ENCODE results near the gene TAOK2. TPM values are rescaled to one million over a fixed set of nuclear protein-coding genes. Genes with fewer than 3 reads are reported as not detected.
"Not testable (repeated sequence)": the region's sequence is repeated elsewhere in the genome, so short reads cannot be mapped to it uniquely, and the experiment has no call there.

Gene TAOK2
- total RNA-seq, 1 experiment from 2014 or later = 21.5 TPM

DNA sequence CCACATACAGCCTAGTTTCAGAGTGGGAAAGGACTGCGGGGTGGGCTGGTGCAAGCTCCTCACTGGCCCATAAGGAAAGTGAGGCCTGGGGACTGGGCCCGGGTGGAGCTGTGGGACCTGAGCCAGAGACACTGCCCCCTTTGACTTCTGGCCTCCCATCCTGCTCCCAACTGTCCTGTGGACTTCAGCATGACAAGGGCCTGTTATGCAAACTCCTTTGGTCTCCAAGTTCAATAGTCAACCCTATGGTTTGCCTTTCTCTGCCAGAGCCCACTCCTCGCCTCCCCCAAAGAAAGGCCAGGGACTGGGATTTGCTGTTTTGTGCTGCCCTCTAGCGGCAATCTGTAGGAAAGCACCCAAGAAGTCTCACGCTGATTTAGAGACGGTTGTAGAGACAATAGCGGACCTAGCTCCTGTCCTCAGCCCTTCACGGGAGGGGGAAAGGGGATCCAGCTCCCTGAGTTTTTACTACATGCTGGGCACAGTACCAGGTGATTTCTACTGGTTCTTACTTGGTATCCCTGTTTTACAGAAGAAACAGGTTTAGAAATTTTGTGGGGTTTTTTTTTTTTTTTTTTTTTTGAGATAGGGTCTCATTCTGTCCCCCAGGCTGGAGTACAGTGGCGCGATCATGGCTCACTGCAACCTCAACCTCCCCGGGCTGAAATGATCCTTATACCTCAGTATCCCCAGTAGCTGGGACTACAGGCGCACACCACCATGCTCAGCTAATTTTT is 58.6 kb downstream of the TAOK2 start:
- Histone ChIP-seq H3K36me3 (ENCODE audit: insufficient read depth, low read length) (no peaks in the 10 kb centered on the region), H3K27ac (ENCODE audit: low read length) (no peak overlapping the region), H3K9me3 (ENCODE audit: low read length) (no peaks in the 10 kb centered on the region), H3K27me3 (ENCODE audit: low read length) (no peaks in the 10 kb centered on the region), H4K20me1 (ENCODE audit: insufficient read depth, low read depth, low read length) (0 out of 2 replicates have a peak, but pooled peaks cover 3% of the 10 kb centered on the region), H3K79me2 (ENCODE audit: low read length) (no peaks in the 10 kb centered on the region), H3K4me2 (ENCODE audit: low read depth, low read length, poor library complexity, severe bottlenecking) (no peak overlapping the region), H3K4me3 (ENCODE audit: low read length) (no peak overlapping the region), H3K9ac (ENCODE audit: low read length) (no peak overlapping the region), H3K4me1 (ENCODE audit: low read length) (no peaks in the 10 kb centered on the region), H3K9me2 (replicated peaks; ENCODE audit: insufficient read depth, low read length) (no peaks in the 10 kb centered on the region), H2AFZ (ENCODE audit: low read length) (no peak overlapping the region)
- DNase-seq = peak; percentile 90

DNA sequence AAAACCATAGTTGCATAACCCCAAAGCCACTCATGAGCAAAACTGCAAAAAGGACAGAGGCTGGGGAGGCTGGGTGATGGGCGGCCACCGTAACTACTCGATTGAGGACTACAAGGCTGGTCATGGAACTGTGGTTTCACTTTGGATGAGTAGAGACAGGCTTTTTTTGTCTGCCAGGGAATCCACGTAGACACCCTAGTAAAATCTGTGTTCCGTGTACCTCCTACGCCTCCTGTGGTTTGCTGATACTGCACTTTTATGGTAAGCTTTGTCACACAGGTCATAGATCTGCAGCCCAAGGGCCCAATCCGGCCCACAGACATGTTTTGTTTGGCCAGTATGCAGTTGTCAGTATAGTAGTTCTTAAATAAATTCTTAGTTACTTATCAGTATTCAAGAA is 59.6 kb downstream of the TAOK2 start:
- Histone ChIP-seq H3K9me3 (ENCODE audit: low read length) (no peaks in the 10 kb centered on the region), H2AFZ (ENCODE audit: low read length) (no peak overlapping the region), H3K4me2 (ENCODE audit: low read depth, low read length, poor library complexity, severe bottlenecking) (no peak overlapping the region), H3K9me2 (replicated peaks; ENCODE audit: insufficient read depth, low read length) (no peaks in the 10 kb centered on the region), H3K4me3 (ENCODE audit: low read length) (no peak overlapping the region), H3K36me3 (ENCODE audit: insufficient read depth, low read length) (no peaks in the 10 kb centered on the region), H3K4me1 (ENCODE audit: low read length) (no peaks in the 10 kb centered on the region), H3K27ac (ENCODE audit: low read length) (no peak overlapping the region), H3K27me3 (ENCODE audit: low read length) (no peaks in the 10 kb centered on the region), H3K79me2 (ENCODE audit: low read length) (no peaks in the 10 kb centered on the region), H4K20me1 (ENCODE audit: insufficient read depth, low read depth, low read length) (0 out of 2 replicates have a peak, but pooled peaks cover 3% of the 10 kb centered on the region), H3K9ac (ENCODE audit: low read length) (no peak overlapping the region)
- DNase-seq = no peak

DNA sequence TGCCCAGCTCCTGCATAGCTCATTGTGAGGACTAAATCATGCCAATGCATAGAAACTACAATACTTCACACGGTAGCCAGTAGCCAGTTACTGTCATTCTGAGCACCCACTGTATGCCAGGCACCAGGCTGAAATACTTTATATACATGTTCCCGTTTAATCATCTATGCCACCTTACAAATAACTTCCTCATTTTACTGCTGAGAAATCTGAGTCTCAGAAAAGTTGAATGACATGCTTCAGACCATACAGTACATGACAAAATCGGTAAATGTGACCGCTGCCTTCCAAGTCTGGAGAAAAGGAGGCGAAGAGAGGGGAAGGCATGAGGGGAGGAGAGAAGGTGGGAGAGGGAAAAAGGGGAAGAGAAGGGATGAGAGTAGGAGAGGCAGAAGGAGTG is 66.6 kb downstream of the TAOK2 start:
- Histone ChIP-seq H3K27ac (ENCODE audit: low read length) (no peak overlapping the region), H2AFZ (ENCODE audit: low read length) (no peak overlapping the region), H3K36me3 (ENCODE audit: insufficient read depth, low read length) (no peaks in the 10 kb centered on the region), H3K4me1 (ENCODE audit: low read length) (peaks cover 5% of the 10 kb centered on the region), H3K9ac (ENCODE audit: low read length) (no peak overlapping the region), H3K4me3 (ENCODE audit: low read length) (no peak overlapping the region), H3K79me2 (ENCODE audit: low read length) (no peaks in the 10 kb centered on the region), H3K4me2 (ENCODE audit: low read depth, low read length, poor library complexity, severe bottlenecking) (no peak overlapping the region), H3K9me3 (ENCODE audit: low read length) (no peaks in the 10 kb centered on the region), H3K9me2 (replicated peaks; ENCODE audit: insufficient read depth, low read length) (no peaks in the 10 kb centered on the region), H4K20me1 (ENCODE audit: insufficient read depth, low read depth, low read length) (no peaks in the 10 kb centered on the region), H3K27me3 (ENCODE audit: low read length) (no peaks in the 10 kb centered on the region)
- DNase-seq = peak; percentile 59

DNA sequence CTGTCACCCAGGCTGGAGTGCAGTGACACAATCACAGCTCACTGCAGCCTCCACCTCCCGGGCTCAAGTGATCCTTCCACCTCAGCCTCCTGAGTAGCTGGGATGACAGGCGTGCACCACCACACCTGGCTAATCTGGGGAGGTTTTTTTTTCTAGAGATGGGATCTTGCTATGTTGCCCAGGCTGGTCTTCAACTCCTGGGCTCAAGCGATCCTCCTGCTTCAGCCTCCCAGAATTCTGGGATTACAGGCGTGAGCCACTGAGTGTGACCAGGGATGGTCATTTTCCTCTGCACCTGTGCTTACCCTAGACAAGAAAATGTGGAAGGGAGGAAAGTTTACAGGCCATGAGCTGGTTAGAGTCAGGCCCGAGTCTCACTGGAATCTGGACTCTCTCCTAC is 67.0 kb downstream of the TAOK2 start:
- not testable (repeated sequence) for H4K20me1 ChIP-seq (ENCODE audit: insufficient read depth, low read depth, low read length); H3K4me2 ChIP-seq (ENCODE audit: low read depth, low read length, poor library complexity, severe bottlenecking); H3K27ac ChIP-seq (ENCODE audit: low read length); H3K4me1 ChIP-seq (ENCODE audit: low read length); H3K27me3 ChIP-seq (ENCODE audit: low read length); H3K36me3 ChIP-seq (ENCODE audit: insufficient read depth, low read length); H3K9ac ChIP-seq (ENCODE audit: low read length); DNase-seq; H3K4me3 ChIP-seq (ENCODE audit: low read length); H3K79me2 ChIP-seq (ENCODE audit: low read length); H3K9me3 ChIP-seq (ENCODE audit: low read length); H3K9me2 ChIP-seq (replicated peaks; ENCODE audit: insufficient read depth, low read length); H2AFZ ChIP-seq (ENCODE audit: low read length)

DNA sequence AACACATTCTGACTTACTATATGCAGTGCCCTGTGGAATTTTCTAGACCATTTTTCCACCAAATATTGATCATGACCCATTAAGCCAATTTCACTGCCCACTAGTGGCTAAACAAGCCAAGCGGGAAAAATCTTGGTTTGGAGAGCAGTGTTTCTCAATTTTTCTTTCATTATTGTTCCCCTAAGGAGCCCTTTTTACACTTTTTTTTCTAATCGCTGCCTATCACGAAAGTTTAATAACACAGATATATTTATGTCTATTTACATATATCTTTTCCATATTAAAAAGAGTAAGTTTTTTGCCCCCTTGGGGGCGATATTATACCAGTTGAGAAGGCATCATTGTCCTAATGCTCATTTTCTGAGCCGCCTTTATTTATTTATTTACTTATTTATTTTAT is 68.2 kb downstream of the TAOK2 start:
- Histone ChIP-seq H4K20me1 (ENCODE audit: insufficient read depth, low read depth, low read length) (no peaks in the 10 kb centered on the region), H3K9me3 (ENCODE audit: low read length) (no peaks in the 10 kb centered on the region), H2AFZ (ENCODE audit: low read length) (no peak overlapping the region), H3K27me3 (ENCODE audit: low read length) (no peaks in the 10 kb centered on the region), H3K4me2 (ENCODE audit: low read depth, low read length, poor library complexity, severe bottlenecking) (no peak overlapping the region), H3K9me2 (replicated peaks; ENCODE audit: insufficient read depth, low read length) (no peaks in the 10 kb centered on the region), H3K36me3 (ENCODE audit: insufficient read depth, low read length) (no peaks in the 10 kb centered on the region), H3K27ac (ENCODE audit: low read length) (no peak overlapping the region), H3K4me1 (ENCODE audit: low read length) (peaks cover 5% of the 10 kb centered on the region), H3K79me2 (ENCODE audit: low read length) (no peaks in the 10 kb centered on the region), H3K4me3 (ENCODE audit: low read length) (no peak overlapping the region), H3K9ac (ENCODE audit: low read length) (no peak overlapping the region)
- DNase-seq = peak; percentile 72

Other genes starting within 250 kb of the TAOK2 start
- 0.86 and 2.5 TPM in 2 replicates for gene C16orf54, start 227.9 kb upstream of the TAOK2 start, total RNA-seq (2014; rRNA removed; shearing (Covaris generic); ENCODE audit: low replicate concordance)
- gene ZG16, start 195.6 kb upstream of the TAOK2 start, total RNA-seq (2014; rRNA removed; shearing (Covaris generic); ENCODE audit: low replicate concordance) = not detected in 2 replicates
- 75.4 and 105 TPM in 2 replicates for gene KIF22, start 183.1 kb upstream of the TAOK2 start, total RNA-seq (2014; rRNA removed; shearing (Covaris generic); ENCODE audit: low replicate concordance)
- gene MAZ, start 167.3 kb upstream of the TAOK2 start, total RNA-seq (2014; rRNA removed; shearing (Covaris generic); ENCODE audit: low replicate concordance) = 118 and 320 TPM in 2 replicates
- gene PRRT2, start 161.7 kb upstream of the TAOK2 start, total RNA-seq (2014; rRNA removed; shearing (Covaris generic); ENCODE audit: low replicate concordance) = 0.87 and 3.5 TPM in 2 replicates
- gene PAGR1, start 157.7 kb upstream of the TAOK2 start, total RNA-seq (2014; rRNA removed; shearing (Covaris generic); ENCODE audit: low replicate concordance) = 25.4 and 69.2 TPM in 2 replicates
- 7.8 and 25.7 TPM in 2 replicates for gene MVP, start 153.4 kb upstream of the TAOK2 start, total RNA-seq (2014; rRNA removed; shearing (Covaris generic); ENCODE audit: low replicate concordance)
- gene CDIPT, start 110.6 kb upstream of the TAOK2 start, total RNA-seq (2014; rRNA removed; shearing (Covaris generic); ENCODE audit: low replicate concordance) = 48.1 and 57.4 TPM in 2 replicates
- gene SEZ6L2, start 74.3 kb upstream of the TAOK2 start, total RNA-seq (2014; rRNA removed; shearing (Covaris generic); ENCODE audit: low replicate concordance) = 0.04 TPM in 1 of 2 replicates, not detected in the other
- gene ASPHD1, start 73.4 kb upstream of the TAOK2 start, total RNA-seq (2014; rRNA removed; shearing (Covaris generic); ENCODE audit: low replicate concordance) = 0.19 and 2.2 TPM in 2 replicates
- 14.2 and 52.9 TPM in 2 replicates for gene KCTD13, start 47.6 kb upstream of the TAOK2 start, total RNA-seq (2014; rRNA removed; shearing (Covaris generic); ENCODE audit: low replicate concordance)
- 120 and 128 TPM in 2 replicates for gene TMEM219, start 11.8 kb upstream of the TAOK2 start, total RNA-seq (2014; rRNA removed; shearing (Covaris generic); ENCODE audit: low replicate concordance)
- gene HIRIP3, start 21.7 kb downstream of the TAOK2 start, total RNA-seq (2014; rRNA removed; shearing (Covaris generic); ENCODE audit: low replicate concordance) = 9.6 and 22.1 TPM in 2 replicates
- gene INO80E, start 22.4 kb downstream of the TAOK2 start, total RNA-seq (2014; rRNA removed; shearing (Covaris generic); ENCODE audit: low replicate concordance) = 67.7 and 94.0 TPM in 2 replicates
- gene DOC2A, start 37.2 kb downstream of the TAOK2 start, total RNA-seq (2014; rRNA removed; shearing (Covaris generic); ENCODE audit: low replicate concordance) = not detected in 2 replicates
- not detected in 2 replicates for gene C16orf92, start 49.3 kb downstream of the TAOK2 start, total RNA-seq (2014; rRNA removed; shearing (Covaris generic); ENCODE audit: low replicate concordance)
- gene TLCD3B, start 57.4 kb downstream of the TAOK2 start, total RNA-seq (2014; rRNA removed; shearing (Covaris generic); ENCODE audit: low replicate concordance) = 1.0 TPM in 1 of 2 replicates, not detected in the other
- 1,486 and 1,797 TPM in 2 replicates for gene ALDOA, start 91.9 kb downstream of the TAOK2 start, total RNA-seq (2014; rRNA removed; shearing (Covaris generic); ENCODE audit: low replicate concordance)
- 103 and 154 TPM in 2 replicates for gene PPP4C, start 102.1 kb downstream of the TAOK2 start, total RNA-seq (2014; rRNA removed; shearing (Covaris generic); ENCODE audit: low replicate concordance)
- 1.8 and 2.1 TPM in 2 replicates for gene TBX6, start 118.1 kb downstream of the TAOK2 start, total RNA-seq (2014; rRNA removed; shearing (Covaris generic); ENCODE audit: low replicate concordance)
- gene YPEL3, start 122.3 kb downstream of the TAOK2 start, total RNA-seq (2014; rRNA removed; shearing (Covaris generic); ENCODE audit: low replicate concordance) = 62.1 and 93.0 TPM in 2 replicates
- gene GDPD3, start 139.7 kb downstream of the TAOK2 start, total RNA-seq (2014; rRNA removed; shearing (Covaris generic); ENCODE audit: low replicate concordance) = 2.1 and 3.3 TPM in 2 replicates
- 29.9 and 55.6 TPM in 2 replicates for gene MAPK3, start 149.4 kb downstream of the TAOK2 start, total RNA-seq (2014; rRNA removed; shearing (Covaris generic); ENCODE audit: low replicate concordance)
- gene CORO1A, start 209.7 kb downstream of the TAOK2 start, total RNA-seq (2014; rRNA removed; shearing (Covaris generic); ENCODE audit: low replicate concordance) = 362 and 820 TPM in 2 replicates
- 98.5 and 166 TPM in 2 replicates for gene BOLA2B, start 219.8 kb downstream of the TAOK2 start, total RNA-seq (2014; rRNA removed; shearing (Covaris generic); ENCODE audit: low replicate concordance)
- 18.3 and 101 TPM in 2 replicates for gene SLX1A, start 220.0 kb downstream of the TAOK2 start, total RNA-seq (2014; rRNA removed; shearing (Covaris generic); ENCODE audit: low replicate concordance)
- gene SULT1A3, start 225.4 kb downstream of the TAOK2 start, total RNA-seq (2014; rRNA removed; shearing (Covaris generic); ENCODE audit: low replicate concordance) = 7.1 and 13.8 TPM in 2 replicates

All from Karpas-422 (cell line).